ENCODE data around the gene NUDT15.
"Not testable (repeated sequence)": the region's sequence is repeated elsewhere in the genome, so short reads cannot be mapped to it uniquely, and the experiment has no call there.

Gene NUDT15

GRCh38 chr13:48043789-48044503 is 6.4 kb downstream of the NUDT15 start:
- no peak for DNase-seq

GRCh38 chr13:48050550-48050949 is 13.0 kb downstream of the NUDT15 start:
- no peak for DNase-seq

GRCh38 chr13:48054601-48055000 is 17.1 kb downstream of the NUDT15 start:
- DNase-seq = no peak

GRCh38 chr13:48055712-48056111 is 18.2 kb downstream of the NUDT15 start:
- DNase-seq = no peak

- not testable (repeated sequence) for DNase-seq
Measured at GRCh38 chr13:48058536-48058935, 21.0 kb downstream of the NUDT15 start.

- not testable (repeated sequence) for DNase-seq
Measured at GRCh38 chr13:48059951-48060350, 22.4 kb downstream of the NUDT15 start.

- peak; percentile 87 for DNase-seq
Measured at GRCh38 chr13:48066310-48066989, 28.9 kb downstream of the NUDT15 start.

- no peak for DNase-seq
Measured at GRCh38 chr13:48068036-48068435, 30.5 kb downstream of the NUDT15 start.

GRCh38 chr13:48068952-48069351 is 31.4 kb downstream of the NUDT15 start:
- DNase-seq = no peak

GRCh38 chr13:48069573-48069972 is 32.0 kb downstream of the NUDT15 start:
- DNase-seq = no peak

GRCh38 chr13:48070942-48071341 is 33.4 kb downstream of the NUDT15 start:
- no peak for DNase-seq

GRCh38 chr13:48072304-48072703 is 34.8 kb downstream of the NUDT15 start:
- peak; percentile 96 for DNase-seq

GRCh38 chr13:48072787-48073186 is 35.3 kb downstream of the NUDT15 start:
- DNase-seq = peak; percentile 55

GRCh38 chr13:48074006-48074405 is 36.5 kb downstream of the NUDT15 start:
- no peak for DNase-seq

- DNase-seq = peak; percentile 4
Measured at GRCh38 chr13:48078251-48078656, 40.7 kb downstream of the NUDT15 start.

GRCh38 chr13:48081739-48082138 is 44.2 kb downstream of the NUDT15 start:
- no peak for DNase-seq

- DNase-seq = no peak
Measured at GRCh38 chr13:48086272-48086671, 48.7 kb downstream of the NUDT15 start.

- DNase-seq = no peak
Measured at GRCh38 chr13:48093588-48093987, 56.1 kb downstream of the NUDT15 start.

GRCh38 chr13:48094404-48094780 is 56.9 kb downstream of the NUDT15 start:
- no peak for DNase-seq

GRCh38 chr13:48094781-48095502 is 57.4 kb downstream of the NUDT15 start, which contains the start of gene MED4:
TSS of gene MED4 (minus strand) at chr13:48095104. CDS start at chr13:48095078, 26 bp downstream.
- DNase-seq = peak; percentile 89

GRCh38 chr13:48096670-48097069 is 59.1 kb downstream of the NUDT15 start:
- no peak for DNase-seq
